HCT116 (cell line): ENCODE results near the gene AUTS2. TPM values are rescaled to one million over a fixed set of nuclear protein-coding genes. Genes with fewer than 3 reads are reported as not detected.

Experiments
- ATAC-seq: fragments of 200-7000 bp; cut with Tn5 transposase; 2 replicates; pipeline ENCODE4 v1.9.1; 2020; ENCODE audit warnings: mild to moderate bottlenecking, moderate library complexity
- BruUV-seq: library from RNA; stranded (reverse); fragments of 400-500 nt; replicated peaks from 2 replicates; lab custom pipeline; 2021; lab: Mats Ljungman, UMichigan
- CTCF ChIA-PET: fragments of 300-600 bp; sonication (Branson Sonifier 250); formaldehyde crosslinking; loops from one replicate; lab custom pipeline; 2021; ENCODE audit warnings: antibody characterized with exemption; lab: Charles Lee
- POLR2A ChIA-PET: fragments of 300-600, 350-600 bp; sonication (Branson Sonifier 250); formaldehyde crosslinking; loops from one replicate; lab custom pipeline; 2021; ENCODE audit warnings: antibody characterized with exemption; lab: Charles Lee
- RAD21 ChIA-PET, 2 experiments: fragments of 300-600 bp; sonication (Branson Sonifier 250); formaldehyde crosslinking; loops; one replicate each; lab custom pipeline; 2023; ENCODE audit warnings: low total read pairs in 2 of 2; ENCODE audit not compliant: uncharacterized antibody in 2 of 2, unreplicated experiment in 2 of 2, low non-redundant PET in 1 of 2; lab: Charles Lee
- DNase-seq: peaks from one replicate; pipeline ENCODE4 v3.0.0-alpha.2; 2010; ENCODE audit warnings: low read depth, low spot score
- H2AFZ ChIP-seq: fragments of 200-600 bp; shearing (Covaris generic), sonication (generic); 2 replicates; pipeline ENCODE4 v1.6.1; 2017; ENCODE audit warnings: low read depth, mixed run types, mixed read lengths, antibody characterized with exemption, low read length; ENCODE audit not compliant: poor library complexity, severe bottlenecking
- H3K27ac ChIP-seq: 2 replicates; pipeline ENCODE4 v1.5.1; 2012; ENCODE audit warnings: low read depth, low read length
- H3K27me3 ChIP-seq: fragments of 200-600 bp; sonication (generic); 2 replicates; pipeline ENCODE4 v1.6.1; 2016; ENCODE audit warnings: mixed run types, low read length, mixed read lengths; ENCODE audit not compliant: insufficient read depth
- H3K36me3 ChIP-seq, 2 experiments: fragments of 200-500 bp in 1 of 2; fragments of 200-600 bp in 1 of 2; sonication (Bioruptor generic) in 1 of 2; sonication (generic) in 1 of 2; 2 replicates each; pipeline versions ENCODE4 v1.5.1 to v1.6.1; 2014 to 2016; ENCODE audit warnings: low read length in 2 of 2, inconsistent platforms in 1 of 2, mixed read lengths in 1 of 2, mixed run types in 1 of 2; ENCODE audit not compliant: insufficient read depth in 2 of 2, control insufficient read depth in 1 of 2
- H3K4me1 ChIP-seq, 2 experiments: fragments of 200-600 bp in 1 of 2; sonication (generic) in 1 of 2; 2 replicates each; pipeline versions ENCODE4 v1.5.1 to v1.6.1; 2012 to 2017; ENCODE audit warnings: low read length in 2 of 2, inconsistent platforms in 1 of 2, mild to moderate bottlenecking in 1 of 2, mixed read lengths in 1 of 2, mixed run types in 1 of 2, moderate library complexity in 1 of 2; ENCODE audit not compliant: insufficient read depth in 2 of 2, control insufficient read depth in 1 of 2
- H3K4me2 ChIP-seq: fragments of 200-600 bp; sonication (generic); 2 replicates; pipeline ENCODE4 v1.6.1; 2017; ENCODE audit warnings: mixed run types, low read length, mixed read lengths
- H3K4me3 ChIP-seq, 2 experiments: fragments of 200-600 bp in 1 of 2; sonication (generic) in 1 of 2; replicated peaks in 1 of 2; 2 replicates each; pipeline ENCODE4 v1.5.1; 2011 to 2016; ENCODE audit warnings: low read length in 2 of 2, control low read depth in 1 of 2, low read depth in 1 of 2, mild to moderate bottlenecking in 1 of 2, mixed read lengths in 1 of 2, mixed run types in 1 of 2
- H3K79me2 ChIP-seq: fragments of 200-600 bp; sonication (generic); 2 replicates; pipeline ENCODE4 v1.6.1; 2017; ENCODE audit warnings: mild to moderate bottlenecking, mixed run types, low read length, moderate library complexity, mixed read lengths; ENCODE audit not compliant: insufficient read depth
- H3K9ac ChIP-seq: fragments of 200-600 bp; sonication (generic); 2 replicates; pipeline ENCODE4 v1.6.1; 2016; ENCODE audit warnings: low read length, mixed read lengths
- H3K9me2 ChIP-seq: fragments of 200-600 bp; sonication (generic), shearing (Covaris generic); 2 replicates; pipeline ENCODE4 v1.6.1; 2017; ENCODE audit warnings: mixed run types, mild to moderate bottlenecking, moderate library complexity; ENCODE audit not compliant: insufficient read depth
- H3K9me3 ChIP-seq, 2 experiments: fragments of 200-500 bp in 1 of 2; fragments of 200-600 bp in 1 of 2; sonication (Bioruptor generic) in 1 of 2; sonication (generic) in 1 of 2; 2 replicates each; pipeline ENCODE4 v1.6.1; 2014 to 2017; ENCODE audit warnings: low read length in 2 of 2, mixed read lengths in 2 of 2, inconsistent platforms in 1 of 2, low read depth in 1 of 2, mild to moderate bottlenecking in 1 of 2, mixed run types in 1 of 2, moderate library complexity in 1 of 2; ENCODE audit not compliant: control insufficient read depth in 1 of 2, insufficient read depth in 1 of 2
- H4K20me1 ChIP-seq: fragments of 200-600 bp; sonication (generic), shearing (Covaris generic); 2 replicates; pipeline ENCODE4 v1.6.1; 2017; ENCODE audit warnings: mixed run types, mild to moderate bottlenecking, moderate library complexity; ENCODE audit not compliant: insufficient read depth
- CEBPB ChIP-seq: IDR thresholded peaks from 2 replicates; pipeline ENCODE4 v1.6.1; 2012; ENCODE audit warnings: low read depth
- EGR1 ChIP-seq: IDR thresholded peaks from 2 replicates; pipeline ENCODE4 v1.6.1; 2012; ENCODE audit warnings: low read depth
- ELF1 ChIP-seq: IDR thresholded peaks from 2 replicates; pipeline ENCODE4 v1.6.1; 2012; ENCODE audit warnings: low read depth, borderline replicate concordance
- EZH2 ChIP-seq: fragments of 200-600 bp; sonication (generic); IDR thresholded peaks from 2 replicates; pipeline ENCODE4 v1.6.1; 2017; ENCODE audit warnings: antibody characterized with exemption, mixed run types
- EZH2phosphoT487 ChIP-seq: fragments of 200-600 bp; IDR thresholded peaks from 2 replicates; pipeline ENCODE4 v1.6.1; 2018; ENCODE audit warnings: antibody characterized with exemption, borderline replicate concordance
- FOSL1 ChIP-seq: IDR thresholded peaks from 2 replicates; pipeline ENCODE4 v1.6.1; 2012; ENCODE audit warnings: low read depth
- JUND ChIP-seq: IDR thresholded peaks from 2 replicates; pipeline ENCODE4 v1.6.1; 2012
- POLR2A ChIP-seq: IDR thresholded peaks from 2 replicates; pipeline ENCODE4 v1.7.0; 2011; ENCODE audit warnings: borderline replicate concordance; ENCODE audit not compliant: insufficient read depth, insufficient read length; ENCODE audit errors: extremely low read depth
- POLR2AphosphoS5 ChIP-seq: IDR thresholded peaks from 2 replicates; pipeline ENCODE4 v1.6.1; 2011; ENCODE audit warnings: mild to moderate bottlenecking, low read depth, low read length, moderate library complexity
- SIN3A ChIP-seq: IDR thresholded peaks from 2 replicates; pipeline ENCODE4 v1.6.1; 2012; ENCODE audit warnings: low read depth
- YY1 ChIP-seq: IDR thresholded peaks from 2 replicates; pipeline ENCODE4 v1.6.1; 2011; ENCODE audit warnings: low read length, low read depth, moderate library complexity, mild to moderate bottlenecking; ENCODE audit not compliant: insufficient replicate concordance; ENCODE audit errors: extremely low read depth
- ZNF274 ChIP-seq: fragments of 200-500 bp; sonication (Bioruptor generic); IDR thresholded peaks from 2 replicates; pipeline ENCODE4 v1.6.1; 2014; ENCODE audit warnings: mild to moderate bottlenecking, low read depth, low read length, inconsistent platforms
- intact Hi-C: fragments of 100-400 bp; cut with micrococcal nuclease; formaldehyde crosslinking; loops from 2 replicates; pipeline ENCODE4 v1.10.0; 2022
- total RNA-seq: library from RNA; stranded (reverse); gene quantifications from one replicate; pipeline ENCODE4 v1.2.1, GENCODE V29; 2021; ENCODE audit not compliant: unreplicated experiment
- TF ChIP-seq, protein P1 (sequence below): IDR thresholded peaks from 2 replicates; pipeline ENCODE4 v1.6.1; 2012; ENCODE audit warnings: low read depth

The AUTS2 gene
- total RNA-seq, 1 experiment from 2014 or later: 0.93 TPM

DNA sequence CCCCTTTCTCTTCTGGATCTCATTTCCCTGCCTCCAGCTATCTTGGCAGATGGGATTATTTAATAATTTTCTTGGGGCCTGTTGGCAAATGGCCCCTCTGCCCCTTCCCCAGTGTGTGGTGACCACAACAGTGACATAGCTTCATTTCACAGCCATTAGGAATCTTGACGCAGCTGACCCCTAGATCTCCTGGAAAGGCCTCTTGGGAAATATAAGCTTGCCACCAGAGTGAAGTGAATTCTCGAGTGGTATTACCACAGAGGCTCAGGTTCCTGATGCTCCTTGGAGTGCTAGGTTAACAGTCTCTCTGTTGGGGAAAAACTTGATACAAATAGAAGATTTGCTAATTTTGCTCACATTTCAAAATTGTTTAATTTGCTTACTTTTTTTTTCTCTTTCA lies 57.8 kb downstream of the AUTS2 start:
- ChIA-PET CTCF (no interaction called here), RAD21 (no interaction called here), POLR2A (no interaction called here)
- no peak overlapping the region for H3K4me2 ChIP-seq
- no peaks in the 10 kb centered on the region for H3K79me2 ChIP-seq
- TF ChIP-seq EZH2 (no peak), CEBPB (no peak)
- H3K9ac ChIP-seq: no peak overlapping the region
- no peak for DNase-seq
- no peaks in the 10 kb centered on the region for H3K36me3 ChIP-seq
- H3K4me3 ChIP-seq: no peak overlapping the region
- no peaks in the 10 kb centered on the region for H3K4me1 ChIP-seq
- no peak overlapping the region for H2AFZ ChIP-seq
- H3K9me3 ChIP-seq: peaks cover 0 to 24% of the 10 kb centered on the region in 2 experiments; a peak in 2 of 4 replicates
- intact Hi-C loops: no loop called here
- no peaks in the 10 kb centered on the region for H3K27me3 ChIP-seq
- no peak for ATAC-seq
- H4K20me1 ChIP-seq: no peaks in the 10 kb centered on the region
- no TSS peak for BruUV-seq
- H3K9me2 ChIP-seq: no peaks in the 10 kb centered on the region
- no peak overlapping the region for H3K27ac ChIP-seq

DNA sequence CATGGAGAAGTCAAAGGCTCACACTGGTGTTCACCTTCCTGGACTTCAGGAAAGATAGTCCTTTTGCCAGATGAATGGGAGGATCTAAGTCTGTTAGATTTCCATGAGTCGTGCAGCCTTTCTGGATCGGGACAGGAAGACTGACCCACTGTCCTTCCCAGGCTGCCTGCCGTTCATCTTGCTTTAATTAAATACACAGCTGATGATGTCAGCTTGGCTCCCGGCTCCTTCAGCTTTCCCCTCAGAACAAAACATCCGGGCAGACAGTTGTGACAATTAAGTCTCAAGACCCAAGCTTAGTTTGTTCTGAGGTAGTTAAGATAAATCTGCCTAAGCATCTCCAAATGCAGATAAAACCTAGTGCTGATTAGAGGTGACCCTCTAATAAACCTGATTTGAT lies 58.6 kb downstream of the AUTS2 start:
- Histone ChIP-seq H3K9me2 (no peaks in the 10 kb centered on the region), H3K27ac (no peak overlapping the region), H3K79me2 (no peaks in the 10 kb centered on the region), H4K20me1 (no peaks in the 10 kb centered on the region), H3K9me3 (peaks cover 0 to 24% of the 10 kb centered on the region in 2 experiments; a peak in 2 of 4 replicates), H3K27me3 (no peaks in the 10 kb centered on the region), H3K9ac (no peak overlapping the region), H3K4me3 (no peak overlapping the region), H3K4me2 (no peak overlapping the region), H3K36me3 (no peaks in the 10 kb centered on the region), H2AFZ (no peak overlapping the region), H3K4me1 (no peaks in the 10 kb centered on the region)
- ATAC-seq (no peak), DNase-seq (no peak)
- no peak for TF ChIP-seq YY1
- no peak for TF ChIP-seq ELF1
- no peak for TF ChIP-seq SIN3A
- no peak for TF ChIP-seq EZH2phosphoT487
- TF ChIP-seq EGR1: no peak
- no peak for TF ChIP-seq POLR2A
- TF ChIP-seq, protein P1, sequence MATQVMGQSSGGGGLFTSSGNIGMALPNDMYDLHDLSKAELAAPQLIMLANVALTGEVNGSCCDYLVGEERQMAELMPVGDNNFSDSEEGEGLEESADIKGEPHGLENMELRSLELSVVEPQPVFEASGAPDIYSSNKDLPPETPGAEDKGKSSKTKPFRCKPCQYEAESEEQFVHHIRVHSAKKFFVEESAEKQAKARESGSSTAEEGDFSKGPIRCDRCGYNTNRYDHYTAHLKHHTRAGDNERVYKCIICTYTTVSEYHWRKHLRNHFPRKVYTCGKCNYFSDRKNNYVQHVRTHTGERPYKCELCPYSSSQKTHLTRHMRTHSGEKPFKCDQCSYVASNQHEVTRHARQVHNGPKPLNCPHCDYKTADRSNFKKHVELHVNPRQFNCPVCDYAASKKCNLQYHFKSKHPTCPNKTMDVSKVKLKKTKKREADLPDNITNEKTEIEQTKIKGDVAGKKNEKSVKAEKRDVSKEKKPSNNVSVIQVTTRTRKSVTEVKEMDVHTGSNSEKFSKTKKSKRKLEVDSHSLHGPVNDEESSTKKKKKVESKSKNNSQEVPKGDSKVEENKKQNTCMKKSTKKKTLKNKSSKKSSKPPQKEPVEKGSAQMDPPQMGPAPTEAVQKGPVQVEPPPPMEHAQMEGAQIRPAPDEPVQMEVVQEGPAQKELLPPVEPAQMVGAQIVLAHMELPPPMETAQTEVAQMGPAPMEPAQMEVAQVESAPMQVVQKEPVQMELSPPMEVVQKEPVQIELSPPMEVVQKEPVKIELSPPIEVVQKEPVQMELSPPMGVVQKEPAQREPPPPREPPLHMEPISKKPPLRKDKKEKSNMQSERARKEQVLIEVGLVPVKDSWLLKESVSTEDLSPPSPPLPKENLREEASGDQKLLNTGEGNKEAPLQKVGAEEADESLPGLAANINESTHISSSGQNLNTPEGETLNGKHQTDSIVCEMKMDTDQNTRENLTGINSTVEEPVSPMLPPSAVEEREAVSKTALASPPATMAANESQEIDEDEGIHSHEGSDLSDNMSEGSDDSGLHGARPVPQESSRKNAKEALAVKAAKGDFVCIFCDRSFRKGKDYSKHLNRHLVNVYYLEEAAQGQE: no peak
- no peak for TF ChIP-seq EZH2
- TF ChIP-seq FOSL1: no peak
- no peak for TF ChIP-seq ZNF274
- no peak for TF ChIP-seq POLR2AphosphoS5
- TF ChIP-seq JUND: no peak
- intact Hi-C loops: no loop called here
- CTCF ChIA-PET: no interaction called here
- RAD21 ChIA-PET: no interaction called here
- POLR2A ChIA-PET: no interaction called here
- BruUV-seq: no TSS peak
